NCI-H510A treated with DMSO at 0.1 percent for 48 hours (cell line): Measurements from ENCODE around the gene MRPL14.

Experiments used
- DNase-seq: peaks from one replicate; lab custom pipeline; 2025; lab: John Stamatoyannopoulos, UW

Gene MRPL14

DNA sequence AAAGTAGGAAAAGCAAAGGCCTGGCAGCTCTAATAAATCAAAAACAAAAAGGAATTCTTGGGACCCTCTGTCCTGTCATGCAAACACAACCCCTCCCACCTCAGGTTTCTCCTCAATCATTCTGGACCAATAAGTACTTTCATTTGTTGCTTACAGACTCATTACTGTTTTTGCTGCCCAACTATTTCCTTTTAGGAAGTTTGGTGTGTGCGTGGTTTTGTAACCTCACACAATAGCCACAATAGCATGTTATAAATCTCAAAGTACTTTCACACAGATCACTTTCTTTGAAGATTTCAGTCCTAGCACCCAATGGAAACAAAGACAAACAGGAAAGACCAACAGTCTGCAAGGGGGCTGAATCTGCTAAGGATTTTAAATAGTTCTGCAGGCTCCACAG is 4.5 kb downstream of the MRPL14 start:
- DNase-seq, result no peak

- no peak for DNase-seq
Observed at GRCh38 chr6:44120692-44121443, 6.4 kb downstream of the MRPL14 start.

- DNase-seq, result no peak
Observed at GRCh38 chr6:44119704-44120262, 7.5 kb downstream of the MRPL14 start.

- no peak for DNase-seq
Observed at GRCh38 chr6:44117397-44118128, 9.7 kb downstream of the MRPL14 start.

DNA sequence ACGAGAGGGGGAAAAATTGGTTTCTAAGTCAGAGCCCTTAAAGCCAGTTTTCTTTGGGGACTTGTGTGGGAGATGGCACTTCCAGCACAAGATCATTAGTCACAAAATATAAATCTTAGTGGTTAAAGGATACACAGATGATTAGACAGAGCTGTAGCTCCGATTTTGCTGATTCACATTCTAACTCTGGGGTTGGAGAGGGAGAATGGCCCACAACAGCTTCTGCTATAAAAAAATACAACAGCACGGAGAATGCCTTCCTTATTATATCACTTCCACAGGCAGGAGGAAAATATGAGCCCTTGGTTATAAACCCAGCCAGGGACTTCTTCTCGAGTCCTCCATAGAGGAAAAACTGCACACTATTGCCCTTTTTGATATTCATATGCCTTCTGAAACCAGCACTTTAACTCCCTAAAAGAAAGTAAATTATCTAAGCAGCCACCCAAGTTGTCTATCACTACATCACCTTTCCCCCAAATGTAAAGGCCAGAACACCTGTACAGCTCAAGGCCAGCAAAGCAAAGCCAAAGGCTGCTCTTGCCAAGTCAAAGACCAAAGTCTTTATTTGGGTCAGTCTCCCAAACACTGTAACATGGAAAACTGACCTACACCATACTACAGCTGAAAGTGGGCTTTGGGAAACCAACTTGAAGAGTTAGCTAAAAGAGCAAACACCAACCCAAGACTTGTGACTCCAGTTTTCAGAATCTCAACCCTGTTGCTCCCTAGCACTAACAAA is 10.4 kb downstream of the MRPL14 start:
- DNase-seq, result no peak

GRCh38 chr6:44115866-44116265 is 11.4 kb downstream of the MRPL14 start:
- no peak for DNase-seq

DNA sequence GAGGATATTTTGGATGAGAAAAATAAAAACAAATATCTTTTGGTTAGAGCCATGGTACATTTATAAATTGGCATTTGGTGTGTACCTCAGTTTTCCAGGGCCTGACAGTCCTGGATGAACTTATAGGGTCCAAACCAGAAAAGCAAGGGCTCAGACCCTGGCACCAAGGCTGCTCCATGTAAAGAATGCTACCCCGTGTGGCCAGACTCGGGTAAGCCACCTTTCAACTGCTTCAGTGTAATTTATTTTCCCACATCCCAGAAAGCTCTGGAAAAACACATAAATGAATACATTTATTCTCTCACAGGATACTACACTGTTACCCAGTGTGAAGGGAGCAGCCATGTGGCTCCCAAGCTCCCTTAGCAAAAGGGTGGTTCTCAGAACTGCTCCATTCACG is 13.8 kb downstream of the MRPL14 start:
- no peak for DNase-seq

- no peak for DNase-seq
Observed at GRCh38 chr6:44111434-44112417, 15.5 kb downstream of the MRPL14 start.

- DNase-seq, result no peak
Observed at GRCh38 chr6:44110966-44111365, 16.3 kb downstream of the MRPL14 start.

GRCh38 chr6:44110005-44110676 is 17.1 kb downstream of the MRPL14 start:
- DNase-seq, result no peak

DNA sequence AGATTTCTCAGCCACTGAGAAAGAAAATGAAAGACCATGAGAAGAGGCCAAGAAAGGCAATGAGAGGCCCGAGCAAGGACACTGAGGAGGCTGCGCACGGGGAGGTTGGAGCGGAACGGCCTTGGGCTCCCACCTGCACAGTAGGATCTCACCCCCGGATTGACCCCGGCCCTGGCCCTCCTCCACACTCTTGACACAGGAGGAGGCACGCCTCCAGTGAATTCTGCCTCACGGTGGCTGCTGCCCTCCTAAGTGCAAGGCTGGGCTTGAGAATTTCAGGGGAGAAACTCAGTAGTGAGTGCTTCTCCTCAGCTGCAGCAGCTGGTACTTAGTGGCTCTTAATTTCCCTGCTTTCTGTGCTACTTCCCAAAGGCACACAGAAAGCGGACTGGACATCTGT is 18.0 kb downstream of the MRPL14 start:
- DNase-seq, result no peak

DNA sequence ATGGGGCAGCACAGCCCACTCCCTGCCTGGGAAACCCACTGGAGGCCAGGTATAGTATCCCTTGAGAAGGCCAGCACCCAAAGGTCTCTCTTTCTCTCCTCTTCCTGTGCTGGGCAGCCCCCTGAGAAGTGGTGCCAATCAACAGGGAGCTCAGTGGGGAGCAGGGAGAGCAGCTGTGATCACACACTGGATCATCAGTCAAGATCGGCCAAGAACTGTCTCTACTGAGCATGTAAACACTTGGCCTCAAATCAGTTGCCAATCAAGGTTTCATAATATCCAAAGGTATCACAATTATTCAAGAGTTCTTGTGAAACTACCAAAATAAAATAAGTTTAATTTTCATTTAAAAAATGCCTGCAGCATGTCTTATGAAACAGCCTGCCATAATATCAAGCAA is 18.8 kb downstream of the MRPL14 start:
- no peak for DNase-seq

DNA sequence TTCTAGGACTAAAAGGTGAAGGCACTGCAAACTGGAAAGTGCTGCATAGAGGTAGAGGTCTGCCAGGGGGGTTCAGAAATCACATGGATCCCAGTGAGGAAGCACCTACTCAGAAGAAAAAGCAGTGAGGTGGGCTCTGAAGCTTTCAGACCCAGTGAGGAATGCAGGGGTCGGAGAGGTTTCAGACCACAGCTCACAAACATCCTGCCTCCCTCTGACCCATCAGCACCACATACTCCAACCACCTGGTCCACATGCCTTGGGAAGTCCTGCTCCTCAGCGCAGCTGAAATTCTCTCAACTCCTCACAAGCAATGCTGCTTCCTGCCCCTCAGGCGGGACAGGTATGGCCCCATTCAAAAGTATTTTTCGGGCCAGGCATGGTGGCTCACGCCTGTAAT is 20.2 kb downstream of the MRPL14 start:
- no peak for DNase-seq

DNA sequence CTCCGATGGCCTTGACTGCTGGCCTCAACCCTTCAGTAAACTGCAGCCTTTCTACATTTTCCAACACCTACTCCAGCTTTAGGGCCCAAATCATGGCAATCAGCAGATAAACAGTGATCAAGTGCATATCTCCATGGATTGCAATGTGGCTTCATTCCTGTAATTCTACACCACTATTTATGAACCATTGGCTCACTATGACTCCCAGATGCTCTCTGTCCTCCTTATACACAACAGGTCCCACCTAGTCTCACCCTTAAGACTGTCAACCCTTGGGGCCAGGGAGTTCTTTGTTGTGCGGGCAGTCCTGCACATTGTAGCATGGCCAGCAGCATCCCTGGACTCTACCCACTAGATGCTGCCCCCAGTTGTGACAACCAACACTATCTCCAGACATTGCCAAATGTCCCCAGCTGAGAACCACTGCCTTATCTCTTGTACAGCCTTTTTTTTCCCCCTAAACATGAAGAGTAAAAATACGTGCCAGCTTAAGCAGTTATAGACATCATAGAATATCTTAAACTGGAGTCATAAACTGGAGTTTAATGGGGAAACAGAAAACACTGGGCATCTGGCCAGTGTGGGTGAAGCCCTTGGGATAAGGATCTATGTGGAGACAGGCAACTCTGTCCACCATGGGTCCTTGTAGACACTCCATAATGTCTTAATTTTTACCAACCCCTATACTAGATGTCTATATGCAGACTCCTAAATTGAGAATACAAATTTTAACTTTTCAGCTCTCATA is 21.1 kb downstream of the MRPL14 start:
- no peak for DNase-seq

DNA sequence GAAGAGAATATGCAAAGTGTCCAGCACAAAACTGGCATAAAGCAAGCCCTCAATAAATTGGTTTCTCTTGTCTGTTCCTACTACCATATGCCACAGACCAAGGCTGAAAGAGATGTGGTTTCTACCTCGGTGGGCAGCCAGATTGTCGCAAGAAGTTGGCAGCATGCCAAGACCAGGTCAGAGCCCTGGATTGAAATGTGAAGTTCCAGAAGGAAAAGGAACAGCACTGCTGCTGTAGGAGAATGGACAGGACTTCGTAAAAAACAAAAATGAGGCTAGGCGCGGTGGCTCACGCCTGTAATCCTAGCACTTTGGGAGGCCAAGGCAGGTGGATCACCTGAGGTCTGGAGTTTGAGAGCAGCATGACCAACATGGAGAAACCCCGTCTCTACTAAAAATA is 22.1 kb downstream of the MRPL14 start:
- DNase-seq, result no peak

DNA sequence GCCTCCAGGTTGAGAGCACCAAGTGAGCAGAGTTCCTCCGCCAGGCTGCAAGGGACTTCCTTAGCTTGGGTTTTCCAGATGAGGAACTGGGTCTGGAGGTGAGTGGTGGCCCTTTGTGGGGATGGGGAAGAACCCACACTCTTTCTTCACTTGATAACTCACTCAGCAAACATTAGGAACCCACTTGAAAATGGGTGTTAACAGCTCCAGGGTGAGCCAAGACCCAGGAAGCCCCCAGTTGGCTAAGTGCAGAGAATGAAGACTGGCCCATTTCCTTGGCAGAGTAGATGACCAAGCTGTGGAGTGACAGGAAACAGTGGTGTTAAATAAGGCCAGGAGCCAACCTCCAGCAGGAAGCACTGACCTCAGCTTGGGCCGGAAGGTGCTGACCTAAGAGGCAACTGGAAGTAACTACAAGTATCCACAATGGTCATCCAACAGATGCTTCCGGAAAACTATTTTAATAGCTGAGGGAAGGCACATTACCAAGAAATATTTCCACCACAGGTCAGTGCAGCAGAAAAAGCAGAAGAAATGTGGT is 22.7 kb downstream of the MRPL14 start:
- DNase-seq, result no peak

- no peak for DNase-seq
Observed at GRCh38 chr6:44102527-44102926, 24.7 kb downstream of the MRPL14 start.

- DNase-seq, result no peak
Observed at GRCh38 chr6:44101832-44102231, 25.4 kb downstream of the MRPL14 start.

GRCh38 chr6:44100088-44100550 is 27.1 kb downstream of the MRPL14 start:
- DNase-seq, result peak; percentile 22

GRCh38 chr6:44099192-44099591 is 28.1 kb downstream of the MRPL14 start:
- DNase-seq, result no peak
